B cell (primary cell): Measurements from ENCODE around the gene SLC19A2. TPM values are rescaled to one million over a fixed set of nuclear protein-coding genes. Genes with fewer than 3 reads are reported as not detected.
"Not testable (repeated sequence)": the region's sequence is repeated elsewhere in the genome, so short reads cannot be mapped to it uniquely, and the experiment has no call there.

Experiments
- ATAC-seq: fragments of 200-7000 bp; cut with Tn5 transposase; one replicate; pipeline ENCODE4 v1.10.0; 2021; ENCODE audit warnings: low read depth, mild to moderate bottlenecking, moderate number of reproducible peaks, moderate library complexity
- CTCF ChIA-PET: fragments of 350-600 bp; sonication (Branson Sonifier 250); formaldehyde crosslinking; loops from one replicate; lab custom pipeline; 2021; ENCODE audit warnings: antibody characterized with exemption, inconsistent platforms; lab: Charles Lee
- POLR2A ChIA-PET: fragments of 350-600 bp; sonication (Branson Sonifier 250); formaldehyde crosslinking; loops from one replicate; lab custom pipeline; 2021; ENCODE audit warnings: antibody characterized with exemption; lab: Charles Lee
- DNase-seq: peaks from one replicate; pipeline ENCODE4 v3.0.0; 2013
- H2AFZ ChIP-seq: 2 replicates; pipeline ENCODE4 v1.6.1; 2012; ENCODE audit warnings: mild to moderate bottlenecking, low read depth, low read length; ENCODE audit not compliant: insufficient read depth, poor library complexity, severe bottlenecking
- H3K27ac ChIP-seq, 2 donors: 1 replicate in 1 of 2; 2 replicates in 1 of 2; pipeline ENCODE4 v1.5.1; 2012 to 2013; ENCODE audit warnings: low read length in 2 of 2, mild to moderate bottlenecking in 2 of 2, moderate library complexity in 1 of 2
- H3K27me3 ChIP-seq, 4 experiments: fragments of 200-600 bp in 1 of 4; sonication (generic) in 1 of 4; replicated peaks in 1 of 4; 1 replicate in 2 of 4; 2 replicates in 2 of 4; pipeline versions ENCODE4 v1.6.1 to v1.7.0; 2013 to 2016; ENCODE audit warnings: low read length in 3 of 4, mild to moderate bottlenecking in 2 of 4, mixed read lengths in 1 of 4, moderate library complexity in 1 of 4; ENCODE audit not compliant: insufficient read depth in 4 of 4, control insufficient read depth in 3 of 4; ENCODE audit errors: control extremely low read depth in 1 of 4
- H3K36me3 ChIP-seq, 2 experiments: replicated peaks in 1 of 2; 1 replicate in 1 of 2; 2 replicates in 1 of 2; pipeline versions ENCODE4 v1.6.1 to v1.7.1; 2013; ENCODE audit warnings: low read length in 1 of 2; ENCODE audit not compliant: insufficient read depth in 2 of 2, control insufficient read depth in 1 of 2; ENCODE audit errors: control extremely low read depth in 1 of 2, extremely low read depth in 1 of 2
- H3K4me1 ChIP-seq, 2 donors: fragments of 200-600 bp in 1 of 2; sonication (generic) in 1 of 2; 1 replicate in 1 of 2; 2 replicates in 1 of 2; pipeline versions ENCODE4 v1.5.1 to v1.6.1; 2013 to 2017; ENCODE audit warnings: low read length in 2 of 2; ENCODE audit not compliant: control insufficient read depth in 2 of 2, insufficient read depth in 2 of 2
- H3K4me2 ChIP-seq: replicated peaks from 2 replicates; pipeline ENCODE3; 2012; ENCODE audit warnings: mild to moderate bottlenecking, low read depth, low read length; ENCODE audit not compliant: poor library complexity, severe bottlenecking
- H3K4me3 ChIP-seq, 5 experiments: fragments of 200-600 bp in 1 of 5; sonication (generic) in 1 of 5; 1 replicate in 3 of 5; 2 replicates in 2 of 5; pipeline versions ENCODE4 v1.5.1 to v1.7.0; 2011 to 2016; ENCODE audit warnings: low read length in 4 of 5, mild to moderate bottlenecking in 4 of 5, low read depth in 2 of 5, control low read depth in 1 of 5, moderate library complexity in 1 of 5; ENCODE audit not compliant: insufficient read depth in 1 of 5; ENCODE audit errors: control extremely low read depth in 1 of 5, extremely low read depth in 1 of 5
- H3K79me2 ChIP-seq: fragments of 200-600 bp; sonication (generic); one replicate; pipeline ENCODE4 v1.6.0; 2016; ENCODE audit warnings: low read length; ENCODE audit not compliant: control insufficient read depth, insufficient read depth
- H3K9ac ChIP-seq: fragments of 200-600 bp; sonication (generic); 2 replicates; pipeline ENCODE4 v1.6.1; 2017; ENCODE audit warnings: mild to moderate bottlenecking, low read length, moderate library complexity
- H3K9me3 ChIP-seq, 3 donors: one replicate each; pipeline versions ENCODE4 v1.6.1 to v1.7.1; 2013; ENCODE audit warnings: low read length in 2 of 3; ENCODE audit not compliant: control insufficient read depth in 2 of 3, insufficient read depth in 1 of 3; ENCODE audit errors: control extremely low read depth in 1 of 3
- H4K20me1 ChIP-seq: 2 replicates; pipeline ENCODE4 v1.6.0; 2012; ENCODE audit warnings: mild to moderate bottlenecking, low read length; ENCODE audit not compliant: insufficient read depth, control insufficient read depth, poor library complexity, severe bottlenecking
- H3K27ac Mint-ChIP-seq: one replicate; pipeline ENCODE4 v1.8.0; 2021; ENCODE audit warnings: mixed read lengths
- H3K27me3 Mint-ChIP-seq: one replicate; pipeline ENCODE4 v1.8.0; 2021; ENCODE audit warnings: mixed read lengths
- H3K4me1 Mint-ChIP-seq: one replicate; pipeline ENCODE4 v1.8.0; 2021; ENCODE audit warnings: mixed read lengths
- H3K4me3 Mint-ChIP-seq: one replicate; pipeline ENCODE4 v1.8.0; 2021; ENCODE audit warnings: mixed read lengths
- H3K9me3 Mint-ChIP-seq: one replicate; pipeline ENCODE4 v1.8.0; 2022; ENCODE audit warnings: mixed read lengths; ENCODE audit not compliant: insufficient read depth
- EZH2 ChIP-seq: IDR thresholded peaks from 2 replicates; pipeline ENCODE4 v1.6.1; 2012; ENCODE audit warnings: borderline replicate concordance, low read depth, mild to moderate bottlenecking, moderate library complexity, low read length; ENCODE audit not compliant: insufficient read depth, poor library complexity, severe bottlenecking
- WGBS: methylation state at CpG from one replicate; pipeline ENCODE4 v1.1.5; 2013; ENCODE audit warnings: missing lambda C conversion rate; ENCODE audit not compliant: insufficient coverage; 5-methylcytosine and 5-hydroxymethylcytosine counted together
- intact Hi-C: fragments of 100-400 bp; cut with micrococcal nuclease; formaldehyde crosslinking; loops from one replicate; pipeline ENCODE4 v1.10.0; 2022
- polyA plus RNA-seq: library from polyadenylated mRNA; depleted of rRNA; stranded (reverse); fragments of >200 nt; gene quantifications from 2 replicates; pipeline ENCODE4 v1.2.3, GENCODE V29; 2012
- total RNA-seq, 2 donors: library from RNA; stranded (reverse); fragments of 120-200 nt in 1 of 2; gene quantifications; 1 replicate in 1 of 2; 2 replicates in 1 of 2; pipeline versions ENCODE4 v1.2.3 to v1.2.4, GENCODE V29; 2013 to 2022
- TF ChIP-seq, protein P1 (sequence below): fragments of 200-600 bp; IDR thresholded peaks from one replicate; pipeline ENCODE4 v1.8.0; 2022; ENCODE audit warnings: antibody characterized with exemption, mild to moderate bottlenecking

Gene SLC19A2
- total and polyA plus RNA-seq, 2 donors (not counting 1 experiment from before 2014, with no cell fraction given) = 1.5 to 3.9 TPM

DNA sequence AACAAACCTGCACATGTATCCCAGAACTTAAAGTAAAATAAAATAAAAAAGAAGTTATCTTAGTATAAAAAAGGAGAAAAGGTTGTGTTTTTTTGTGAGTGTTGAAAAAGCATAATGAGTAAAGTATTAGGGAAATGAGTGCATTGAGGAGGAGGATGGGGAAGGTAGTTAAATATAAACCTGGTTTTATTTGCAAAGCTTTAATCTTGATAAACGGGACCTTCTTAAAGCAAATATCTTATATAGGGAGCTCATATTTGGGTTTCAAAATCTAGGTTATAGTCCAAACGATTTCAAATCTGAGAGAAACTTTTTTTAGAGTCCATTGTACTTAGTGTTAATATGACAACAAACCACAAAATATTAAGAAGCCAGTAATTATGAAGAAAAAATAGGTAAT, 21.7 kb upstream of the SLC19A2 start:
- no peaks in the 10 kb centered on the region for H3K36me3 ChIP-seq
- Mint-ChIP-seq H3K4me1 (peaks cover 6% of the 10 kb centered on the region), H3K27ac (no peak overlapping the region), H3K9me3 (no peaks in the 10 kb centered on the region), H3K27me3 (no peaks in the 10 kb centered on the region), H3K4me3 (no peak overlapping the region)
- no peak overlapping the region for H3K27ac ChIP-seq
- TF ChIP-seq, protein P1, sequence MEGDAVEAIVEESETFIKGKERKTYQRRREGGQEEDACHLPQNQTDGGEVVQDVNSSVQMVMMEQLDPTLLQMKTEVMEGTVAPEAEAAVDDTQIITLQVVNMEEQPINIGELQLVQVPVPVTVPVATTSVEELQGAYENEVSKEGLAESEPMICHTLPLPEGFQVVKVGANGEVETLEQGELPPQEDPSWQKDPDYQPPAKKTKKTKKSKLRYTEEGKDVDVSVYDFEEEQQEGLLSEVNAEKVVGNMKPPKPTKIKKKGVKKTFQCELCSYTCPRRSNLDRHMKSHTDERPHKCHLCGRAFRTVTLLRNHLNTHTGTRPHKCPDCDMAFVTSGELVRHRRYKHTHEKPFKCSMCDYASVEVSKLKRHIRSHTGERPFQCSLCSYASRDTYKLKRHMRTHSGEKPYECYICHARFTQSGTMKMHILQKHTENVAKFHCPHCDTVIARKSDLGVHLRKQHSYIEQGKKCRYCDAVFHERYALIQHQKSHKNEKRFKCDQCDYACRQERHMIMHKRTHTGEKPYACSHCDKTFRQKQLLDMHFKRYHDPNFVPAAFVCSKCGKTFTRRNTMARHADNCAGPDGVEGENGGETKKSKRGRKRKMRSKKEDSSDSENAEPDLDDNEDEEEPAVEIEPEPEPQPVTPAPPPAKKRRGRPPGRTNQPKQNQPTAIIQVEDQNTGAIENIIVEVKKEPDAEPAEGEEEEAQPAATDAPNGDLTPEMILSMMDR = no peak
- no peak for TF ChIP-seq EZH2
- peaks cover 0 to 3% (median 0%) of the 10 kb centered on the region in 3 donors for H3K9me3 ChIP-seq
- ChIA-PET CTCF (no interaction called here), POLR2A (no interaction called here)
- no CpG with 5 or more reads among the region's 2 CpGs for WGBS
- H3K4me2 ChIP-seq = no peak overlapping the region
- H3K4me3 ChIP-seq = no peak overlapping the region
- H3K79me2 ChIP-seq = no peaks in the 10 kb centered on the region
- no peak overlapping the region for H3K9ac ChIP-seq
- H3K4me1 ChIP-seq = peaks cover 3 to 5% of the 10 kb centered on the region in 2 donors
- DNase-seq (no peak), ATAC-seq (no peak)
- H4K20me1 ChIP-seq = no peaks in the 10 kb centered on the region
- H3K27me3 ChIP-seq = no peaks in the 10 kb centered on the region
- intact Hi-C loops = no loop called here
- no peak overlapping the region for H2AFZ ChIP-seq

DNA sequence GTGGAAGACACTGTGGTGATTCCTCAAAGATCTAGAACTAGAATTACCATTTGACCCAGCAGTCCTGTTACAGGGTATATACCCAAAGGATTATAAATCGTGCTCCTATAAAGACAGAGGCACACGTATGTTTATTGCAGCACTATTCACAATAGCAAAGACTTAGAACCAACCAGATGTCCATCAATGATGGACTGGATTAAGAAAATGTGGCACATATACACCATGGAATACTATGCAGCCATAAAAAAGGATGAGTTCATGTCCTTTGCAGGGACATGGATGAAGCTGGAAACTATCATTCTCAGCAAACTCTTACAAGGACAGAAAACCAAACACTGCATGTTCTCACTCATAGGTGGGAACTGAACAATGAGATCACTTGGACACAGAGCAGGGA, 17.9 kb upstream of the SLC19A2 start:
- WGBS = no CpG with 5 or more reads among the region's 2 CpGs

More for the DNA sequence above, 17.9 kb upstream of the SLC19A2 start:
- H4K20me1 ChIP-seq, DNase-seq, H3K9me3 ChIP-seq, H3K27me3 ChIP-seq, H3K4me3 Mint-ChIP-seq, intact Hi-C loops, H3K4me2 ChIP-seq, CTCF ChIA-PET, H3K9ac ChIP-seq, H3K4me1 Mint-ChIP-seq, H3K9me3 Mint-ChIP-seq, ATAC-seq, H2AFZ ChIP-seq, H3K36me3 ChIP-seq, H3K79me2 ChIP-seq, POLR2A ChIA-PET, H3K27ac Mint-ChIP-seq, H3K27ac ChIP-seq, H3K4me1 ChIP-seq, H3K4me3 ChIP-seq: not testable (repeated sequence)
- H3K27me3 Mint-ChIP-seq = peaks cover 16% of the 10 kb centered on the region
